ENCODE results near the gene ARRB1. TPM values are rescaled to one million over a fixed set of nuclear protein-coding genes. Genes with fewer than 3 reads are reported as not detected.
"Not testable (repeated sequence)": the region's sequence is repeated elsewhere in the genome, so short reads cannot be mapped to it uniquely, and the experiment has no call there.

ARRB1 gene
- total and polyA plus RNA-seq, 3 donors from 2014 or later: 8.4 to 9.8 (median 8.5) TPM

GRCh38 chr11:75333807-75334140, 17.7 kb downstream of the ARRB1 start:
- Histone ChIP-seq H3K27me3 (no peaks in the 10 kb centered on the region), H3K27ac (peak overlapping the region in 1 of 2 donors; percentile 25), H3K9me3 (no peaks in the 10 kb centered on the region), H3K4me1 (peaks cover 41% of the 10 kb centered on the region), H3K4me3 (no peak overlapping the region), H3K36me3 (ENCODE audit: low read depth, missing control alignments) (no peaks in the 10 kb centered on the region)
- DNase-seq: no peak
- WGBS, 2 donors: 65 to 70% methylated on average over 7 of the region's 7 CpGs
- TF ChIP-seq POLR2A (IDR thresholded peaks at IDR 0.05): no peak
- TF ChIP-seq, protein P1, sequence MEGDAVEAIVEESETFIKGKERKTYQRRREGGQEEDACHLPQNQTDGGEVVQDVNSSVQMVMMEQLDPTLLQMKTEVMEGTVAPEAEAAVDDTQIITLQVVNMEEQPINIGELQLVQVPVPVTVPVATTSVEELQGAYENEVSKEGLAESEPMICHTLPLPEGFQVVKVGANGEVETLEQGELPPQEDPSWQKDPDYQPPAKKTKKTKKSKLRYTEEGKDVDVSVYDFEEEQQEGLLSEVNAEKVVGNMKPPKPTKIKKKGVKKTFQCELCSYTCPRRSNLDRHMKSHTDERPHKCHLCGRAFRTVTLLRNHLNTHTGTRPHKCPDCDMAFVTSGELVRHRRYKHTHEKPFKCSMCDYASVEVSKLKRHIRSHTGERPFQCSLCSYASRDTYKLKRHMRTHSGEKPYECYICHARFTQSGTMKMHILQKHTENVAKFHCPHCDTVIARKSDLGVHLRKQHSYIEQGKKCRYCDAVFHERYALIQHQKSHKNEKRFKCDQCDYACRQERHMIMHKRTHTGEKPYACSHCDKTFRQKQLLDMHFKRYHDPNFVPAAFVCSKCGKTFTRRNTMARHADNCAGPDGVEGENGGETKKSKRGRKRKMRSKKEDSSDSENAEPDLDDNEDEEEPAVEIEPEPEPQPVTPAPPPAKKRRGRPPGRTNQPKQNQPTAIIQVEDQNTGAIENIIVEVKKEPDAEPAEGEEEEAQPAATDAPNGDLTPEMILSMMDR (IDR thresholded peaks at IDR 0.05): no peak
- intact Hi-C loops (cut with DNase I; ENCODE audit: low total_unique reads): loop anchor here (10.0 kb wide), 1 partner anchor 51 kb away; no protein-coding TSS in a partner anchor

- Histone ChIP-seq H3K4me3 (no peak overlapping the region), H3K9me3 (no peaks in the 10 kb centered on the region), H3K27me3 (no peaks in the 10 kb centered on the region), H3K4me1 (peaks cover 37% of the 10 kb centered on the region), H3K36me3 (ENCODE audit: low read depth, missing control alignments) (no peaks in the 10 kb centered on the region), H3K27ac (peak overlapping the region in 1 of 2 donors; percentile 25)
- 70 to 84% methylated on average over 8 of the region's 8 CpGs for WGBS, 2 donors
- intact Hi-C loops (cut with DNase I; ENCODE audit: low total_unique reads): loop anchor here (10.0 kb wide), 1 partner anchor 52 kb away; no protein-coding TSS in a partner anchor
- TF ChIP-seq, protein P1 (IDR thresholded peaks at IDR 0.05): no peak
- no peak for TF ChIP-seq POLR2A (IDR thresholded peaks at IDR 0.05)
- no peak for DNase-seq
These were observed 18.2 kb downstream of the ARRB1 start for GRCh38 chr11:75333022-75333806.

GRCh38 chr11:75331761-75332160, 19.7 kb downstream of the ARRB1 start:
- 90 to 91% methylated on average over 9 of the region's 9 CpGs for WGBS, 2 donors

DNA sequence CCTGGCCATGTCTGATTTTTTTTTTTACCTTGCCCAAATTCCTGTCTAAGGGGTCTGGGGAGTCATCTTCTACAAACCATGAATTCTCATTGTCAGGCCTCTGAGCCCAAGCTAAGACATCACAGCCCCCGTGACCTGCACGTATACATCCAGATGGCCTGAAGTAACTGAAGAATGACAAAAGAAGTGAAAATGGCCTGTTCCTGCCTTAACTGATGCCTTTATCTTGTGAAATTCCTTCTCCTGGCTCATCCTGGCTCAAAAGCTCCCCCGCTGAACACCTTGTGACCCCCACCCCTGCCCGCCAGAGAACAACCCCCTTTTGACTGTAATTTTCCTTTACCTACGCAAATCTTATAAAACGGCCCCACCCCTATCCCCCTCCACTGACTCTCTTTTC, 20.2 kb downstream of the ARRB1 start:
- peaks cover 27% of the 10 kb centered on the region for H3K4me1 ChIP-seq
- DNase-seq; H3K27ac ChIP-seq; H3K4me3 ChIP-seq; H3K27me3 ChIP-seq; H3K9me3 ChIP-seq; H3K36me3 ChIP-seq (ENCODE audit: low read depth, missing control alignments): not testable (repeated sequence)
- 93 to 95% methylated on average over 6 of the region's 6 CpGs for WGBS, 2 donors
- intact Hi-C loops (cut with DNase I; ENCODE audit: low total_unique reads): loop anchor here (10.0 kb wide), 1 partner anchor 53 kb away; no protein-coding TSS in a partner anchor

More at GRCh38 chr11:75331761-75332160, 19.7 kb downstream of the ARRB1 start:
- H3K4me3 ChIP-seq; H3K27ac ChIP-seq; DNase-seq; H3K27me3 ChIP-seq; H3K9me3 ChIP-seq; H3K36me3 ChIP-seq (ENCODE audit: low read depth, missing control alignments): not testable (repeated sequence)
- intact Hi-C loops (cut with DNase I; ENCODE audit: low total_unique reads): loop anchor here (10.0 kb wide), 1 partner anchor 53 kb away; no protein-coding TSS in a partner anchor
- H3K4me1 ChIP-seq: peaks cover 25% of the 10 kb centered on the region

GRCh38 chr11:75330886-75331285, 20.6 kb downstream of the ARRB1 start:
- H3K4me1 ChIP-seq: peaks cover 31% of the 10 kb centered on the region
- not testable (repeated sequence) for H3K27ac ChIP-seq

DNA sequence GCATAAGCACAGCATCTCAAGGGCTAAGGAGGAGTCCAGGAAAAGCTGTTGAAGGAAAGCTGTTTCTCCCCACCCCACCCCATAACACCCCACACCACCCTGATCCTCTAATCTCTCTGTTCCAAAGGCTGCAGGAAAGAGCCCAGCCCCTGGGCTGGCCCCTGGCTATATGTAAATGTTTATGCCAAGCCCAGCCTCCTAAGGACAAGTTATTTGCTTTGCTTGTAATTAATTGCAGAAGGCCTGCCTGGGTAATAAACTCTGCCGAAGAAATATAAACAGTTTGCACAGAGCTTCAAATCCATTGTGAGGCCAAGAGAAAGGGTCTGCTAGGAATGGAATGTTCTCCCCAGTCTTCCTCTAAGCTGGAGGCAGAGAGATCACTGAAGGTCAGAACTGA, 21.2 kb downstream of the ARRB1 start:
- no peaks in the 10 kb centered on the region for H3K27me3 ChIP-seq
- peaks cover 35% of the 10 kb centered on the region for H3K4me1 ChIP-seq
- WGBS, 2 donors: 33 to 40% methylated on average over 1 of the region's 1 CpG
- no peaks in the 10 kb centered on the region for H3K9me3 ChIP-seq
- H3K4me3 ChIP-seq: no peak overlapping the region
- DNase-seq: no peak
- intact Hi-C loops (cut with DNase I; ENCODE audit: low total_unique reads): loop anchor here (10.0 kb wide), 1 partner anchor 55 kb away; no protein-coding TSS in a partner anchor
- TF ChIP-seq, protein P1 (IDR thresholded peaks at IDR 0.05): no peak
- no peak for TF ChIP-seq POLR2A (IDR thresholded peaks at IDR 0.05)
- H3K36me3 ChIP-seq (ENCODE audit: low read depth, missing control alignments): no peaks in the 10 kb centered on the region
- H3K27ac ChIP-seq: no peak overlapping the region

More at GRCh38 chr11:75330886-75331285, 20.6 kb downstream of the ARRB1 start:
- H3K4me3 ChIP-seq; DNase-seq; H3K36me3 ChIP-seq (ENCODE audit: low read depth, missing control alignments); H3K9me3 ChIP-seq; H3K27me3 ChIP-seq: not testable (repeated sequence)
- 90 to 93% methylated on average over 14 of the region's 14 CpGs for WGBS, 2 donors
- intact Hi-C loops (cut with DNase I; ENCODE audit: low total_unique reads): loop anchor here (10.0 kb wide), 1 partner anchor 54 kb away; no protein-coding TSS in a partner anchor
